Activated T-helper 2 cell treated with anti-CD3 and anti-CD28 coated beads, Interferon-gamma antibody, Interleukin-2, Interleukin-4, amounts not matched to agents 10 μg/mL and 5 μg/mL and 100 μg/mL, durations not matched to agents 14 hours and 24 hours and 36 hours (primary cell): ENCODE results near the gene TUFT1. TPM values are rescaled to one million over a fixed set of nuclear protein-coding genes. Genes with fewer than 3 reads are reported as not detected.

Experiments
- DNase-seq: peaks from one replicate; pipeline ENCODE4 v3.0.0; 2021; ENCODE audit warnings: low spot score
- H3K27ac Mint-ChIP-seq: one replicate; pipeline ENCODE4 v1.8.0; 2021; ENCODE audit warnings: mixed read lengths
- H3K27me3 Mint-ChIP-seq: one replicate; pipeline ENCODE4 v1.8.0; 2021; ENCODE audit warnings: low read depth, mixed read lengths
- H3K36me3 Mint-ChIP-seq: one replicate; pipeline ENCODE4 v1.8.0; 2021; ENCODE audit warnings: low read depth, mixed read lengths
- H3K4me1 Mint-ChIP-seq: one replicate; pipeline ENCODE4 v1.8.0; 2021; ENCODE audit warnings: low read depth, mixed read lengths
- H3K4me3 Mint-ChIP-seq: one replicate; pipeline ENCODE4 v1.8.0; 2021; ENCODE audit warnings: low read depth, mild to moderate bottlenecking, moderate library complexity, mixed read lengths
- H3K9me3 Mint-ChIP-seq: one replicate; pipeline ENCODE4 v1.8.0; 2021; ENCODE audit warnings: mixed read lengths
- intact Hi-C: fragments of 100-400 bp; cut with micrococcal nuclease; formaldehyde crosslinking; loops from one replicate; pipeline ENCODE4 v1.15.1; 2023
- total RNA-seq: library from RNA; stranded (reverse); gene quantifications from 2 replicates; pipeline ENCODE4 v1.2.3, GENCODE V29; 2022

Gene TUFT1
- 2.6 TPM in 2 replicates for total RNA-seq

GRCh38 chr1:151540021-151540981 is at the start of gene TUFT1:
Gene TUFT1, plus strand, starts transcription at chr1:151540309. Its CDS starts 58 bp downstream, at chr1:151540367.
- Mint-ChIP-seq H3K9me3 (no peaks in the 10 kb centered on the region), H3K4me3 (peak within 1 kb of the TSS; percentile 89)
- intact Hi-C loops = loop anchor here (5.0 kb wide), 1 partner anchor 83 kb away; the partner anchor contains the start of gene POGZ

GRCh38 chr1:151491641-151492040 is 48.5 kb upstream of the TUFT1 start:
- Mint-ChIP-seq H3K36me3 (no peaks in the 10 kb centered on the region), H3K4me1 (peaks cover 11% of the 10 kb centered on the region), H3K9me3 (no peaks in the 10 kb centered on the region), H3K27ac (no peak overlapping the region), H3K27me3 (peaks cover 2% of the 10 kb centered on the region), H3K4me3 (no peak overlapping the region)
- no peak for DNase-seq
- intact Hi-C loops = no loop called here

More at GRCh38 chr1:151540021-151540981, at the start of gene TUFT1:
- DNase-seq = peak; percentile 91
- peaks cover 7% of the 10 kb centered on the region for H3K27me3 Mint-ChIP-seq
- H3K27ac Mint-ChIP-seq = peak within 1 kb of the TSS; percentile 57
- H3K4me1 Mint-ChIP-seq = peaks cover 18% of the 10 kb centered on the region
- H3K36me3 Mint-ChIP-seq = no peaks in the 10 kb centered on the region

- H3K27ac Mint-ChIP-seq = no peak overlapping the region
- H3K9me3 Mint-ChIP-seq = no peaks in the 10 kb centered on the region
- peaks cover 2% of the 10 kb centered on the region for H3K27me3 Mint-ChIP-seq
- no peak for DNase-seq
- H3K4me3 Mint-ChIP-seq = no peak overlapping the region
- peaks cover 11% of the 10 kb centered on the region for H3K4me1 Mint-ChIP-seq
- no peaks in the 10 kb centered on the region for H3K36me3 Mint-ChIP-seq
- intact Hi-C loops = no loop called here
Measured at GRCh38 chr1:151492120-151492519, 48.0 kb upstream of the TUFT1 start.

GRCh38 chr1:151493042-151493441 is 47.1 kb upstream of the TUFT1 start:
- Mint-ChIP-seq H3K27me3 (no peaks in the 10 kb centered on the region), H3K27ac (no peak overlapping the region), H3K4me3 (no peak overlapping the region), H3K9me3 (no peaks in the 10 kb centered on the region), H3K4me1 (peaks cover 11% of the 10 kb centered on the region), H3K36me3 (no peaks in the 10 kb centered on the region)
- intact Hi-C loops = no loop called here
- no peak for DNase-seq

GRCh38 chr1:151494741-151495281 is 45.3 kb upstream of the TUFT1 start:
- Mint-ChIP-seq H3K4me1 (peaks cover 11% of the 10 kb centered on the region), H3K27ac (no peak overlapping the region), H3K9me3 (no peaks in the 10 kb centered on the region), H3K4me3 (no peak overlapping the region), H3K27me3 (no peaks in the 10 kb centered on the region), H3K36me3 (no peaks in the 10 kb centered on the region)
- intact Hi-C loops = no loop called here
- no peak for DNase-seq

GRCh38 chr1:151495316-151495715 is 44.8 kb upstream of the TUFT1 start:
- no peak for DNase-seq
- H3K36me3 Mint-ChIP-seq = no peaks in the 10 kb centered on the region
- H3K27ac Mint-ChIP-seq = no peak overlapping the region
- H3K9me3 Mint-ChIP-seq = no peaks in the 10 kb centered on the region
- no peak overlapping the region for H3K4me3 Mint-ChIP-seq
- H3K27me3 Mint-ChIP-seq = peaks cover 2% of the 10 kb centered on the region
- intact Hi-C loops = no loop called here
- peaks cover 11% of the 10 kb centered on the region for H3K4me1 Mint-ChIP-seq

- DNase-seq = no peak
- H3K27me3 Mint-ChIP-seq = peaks cover 3% of the 10 kb centered on the region
- no peak overlapping the region for H3K27ac Mint-ChIP-seq
- intact Hi-C loops = no loop called here
- no peaks in the 10 kb centered on the region for H3K36me3 Mint-ChIP-seq
- peaks cover 25% of the 10 kb centered on the region for H3K4me1 Mint-ChIP-seq
- H3K4me3 Mint-ChIP-seq = no peak overlapping the region
- H3K9me3 Mint-ChIP-seq = no peaks in the 10 kb centered on the region
Measured at GRCh38 chr1:151499365-151499764, 40.7 kb upstream of the TUFT1 start.

GRCh38 chr1:151499930-151500329 is 40.2 kb upstream of the TUFT1 start:
- intact Hi-C loops = no loop called here
- no peaks in the 10 kb centered on the region for H3K36me3 Mint-ChIP-seq
- no peak for DNase-seq
- peaks cover 3% of the 10 kb centered on the region for H3K27me3 Mint-ChIP-seq
- peaks cover 21% of the 10 kb centered on the region for H3K4me1 Mint-ChIP-seq
- H3K9me3 Mint-ChIP-seq = no peaks in the 10 kb centered on the region
- H3K27ac Mint-ChIP-seq = no peak overlapping the region
- no peak overlapping the region for H3K4me3 Mint-ChIP-seq

- no peak overlapping the region for H3K27ac Mint-ChIP-seq
- H3K27me3 Mint-ChIP-seq = peaks cover 11% of the 10 kb centered on the region
- no peaks in the 10 kb centered on the region for H3K36me3 Mint-ChIP-seq
- H3K9me3 Mint-ChIP-seq = no peaks in the 10 kb centered on the region
- H3K4me3 Mint-ChIP-seq = no peak overlapping the region
- DNase-seq = no peak
- intact Hi-C loops = no loop called here
- H3K4me1 Mint-ChIP-seq = peaks cover 16% of the 10 kb centered on the region
Measured at GRCh38 chr1:151501474-151501873, 38.6 kb upstream of the TUFT1 start.

- intact Hi-C loops = no loop called here
- no peak for DNase-seq
- Mint-ChIP-seq H3K4me3 (no peak overlapping the region), H3K27ac (no peak overlapping the region), H3K9me3 (no peaks in the 10 kb centered on the region), H3K4me1 (peaks cover 16% of the 10 kb centered on the region), H3K36me3 (no peaks in the 10 kb centered on the region), H3K27me3 (peaks cover 13% of the 10 kb centered on the region)
Measured at GRCh38 chr1:151502035-151502700, 37.9 kb upstream of the TUFT1 start.

- Mint-ChIP-seq H3K27ac (no peak overlapping the region), H3K36me3 (no peaks in the 10 kb centered on the region), H3K9me3 (no peaks in the 10 kb centered on the region), H3K4me3 (no peak overlapping the region), H3K4me1 (peaks cover 16% of the 10 kb centered on the region), H3K27me3 (peaks cover 14% of the 10 kb centered on the region)
- intact Hi-C loops = no loop called here
- no peak for DNase-seq
Measured at GRCh38 chr1:151502859-151503780, 37.0 kb upstream of the TUFT1 start.

- intact Hi-C loops = no loop called here
- peaks cover 16% of the 10 kb centered on the region for H3K27me3 Mint-ChIP-seq
- no peak for DNase-seq
- H3K27ac Mint-ChIP-seq = no peak overlapping the region
- no peak overlapping the region for H3K4me3 Mint-ChIP-seq
- H3K9me3 Mint-ChIP-seq = no peaks in the 10 kb centered on the region
- peaks cover 16% of the 10 kb centered on the region for H3K4me1 Mint-ChIP-seq
- H3K36me3 Mint-ChIP-seq = no peaks in the 10 kb centered on the region
Measured at GRCh38 chr1:151504252-151504651, 35.9 kb upstream of the TUFT1 start.
